C4-2B (cell line): ENCODE measurements around the gene PUDP.

Source experiments
- H3K27ac ChIP-seq: fragments of 450-650 bp; 2 replicates; pipeline ENCODE4 v1.5.1; 2017
- ZFX ChIP-seq: fragments of 450-650 bp; IDR thresholded peaks from 2 replicates; pipeline ENCODE4 v1.6.1; 2017
- TF ChIP-seq, protein P1 (sequence below): fragments of 450-650 bp; conservative IDR thresholded peaks from 2 replicates; pipeline ENCODE4 v1.5.1; 2017; ENCODE audit warnings: mild to moderate bottlenecking

Gene PUDP

DNA sequence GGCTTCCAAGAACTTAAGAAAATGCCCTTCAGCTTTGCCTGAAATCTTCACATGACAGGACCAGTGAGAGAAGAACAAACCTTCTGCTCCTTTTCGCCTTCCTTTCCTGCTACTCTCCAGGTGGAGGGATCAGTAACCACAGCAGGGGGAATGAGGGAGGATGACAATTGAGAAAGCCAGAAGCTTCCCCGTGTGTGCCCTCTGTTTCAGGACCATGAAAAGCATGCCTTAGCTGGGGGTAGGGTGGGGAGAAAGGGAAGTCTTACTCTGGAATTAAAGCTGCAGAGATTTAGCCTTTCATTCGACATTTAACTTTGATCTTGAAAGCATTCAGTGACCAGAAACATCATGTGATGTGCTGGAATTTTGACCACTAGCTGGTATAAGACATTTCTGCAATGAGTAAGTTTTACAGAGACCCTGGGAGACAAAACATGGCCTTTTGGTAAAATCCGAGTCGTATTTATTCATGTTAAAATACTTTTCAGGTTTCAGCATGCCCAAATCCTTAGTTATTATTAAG lies 10.6 kb upstream of the PUDP start:
- no peak overlapping the region for H3K27ac ChIP-seq
- no peak for TF ChIP-seq ZFX
- TF ChIP-seq, protein P1, sequence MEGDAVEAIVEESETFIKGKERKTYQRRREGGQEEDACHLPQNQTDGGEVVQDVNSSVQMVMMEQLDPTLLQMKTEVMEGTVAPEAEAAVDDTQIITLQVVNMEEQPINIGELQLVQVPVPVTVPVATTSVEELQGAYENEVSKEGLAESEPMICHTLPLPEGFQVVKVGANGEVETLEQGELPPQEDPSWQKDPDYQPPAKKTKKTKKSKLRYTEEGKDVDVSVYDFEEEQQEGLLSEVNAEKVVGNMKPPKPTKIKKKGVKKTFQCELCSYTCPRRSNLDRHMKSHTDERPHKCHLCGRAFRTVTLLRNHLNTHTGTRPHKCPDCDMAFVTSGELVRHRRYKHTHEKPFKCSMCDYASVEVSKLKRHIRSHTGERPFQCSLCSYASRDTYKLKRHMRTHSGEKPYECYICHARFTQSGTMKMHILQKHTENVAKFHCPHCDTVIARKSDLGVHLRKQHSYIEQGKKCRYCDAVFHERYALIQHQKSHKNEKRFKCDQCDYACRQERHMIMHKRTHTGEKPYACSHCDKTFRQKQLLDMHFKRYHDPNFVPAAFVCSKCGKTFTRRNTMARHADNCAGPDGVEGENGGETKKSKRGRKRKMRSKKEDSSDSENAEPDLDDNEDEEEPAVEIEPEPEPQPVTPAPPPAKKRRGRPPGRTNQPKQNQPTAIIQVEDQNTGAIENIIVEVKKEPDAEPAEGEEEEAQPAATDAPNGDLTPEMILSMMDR: no peak

DNA sequence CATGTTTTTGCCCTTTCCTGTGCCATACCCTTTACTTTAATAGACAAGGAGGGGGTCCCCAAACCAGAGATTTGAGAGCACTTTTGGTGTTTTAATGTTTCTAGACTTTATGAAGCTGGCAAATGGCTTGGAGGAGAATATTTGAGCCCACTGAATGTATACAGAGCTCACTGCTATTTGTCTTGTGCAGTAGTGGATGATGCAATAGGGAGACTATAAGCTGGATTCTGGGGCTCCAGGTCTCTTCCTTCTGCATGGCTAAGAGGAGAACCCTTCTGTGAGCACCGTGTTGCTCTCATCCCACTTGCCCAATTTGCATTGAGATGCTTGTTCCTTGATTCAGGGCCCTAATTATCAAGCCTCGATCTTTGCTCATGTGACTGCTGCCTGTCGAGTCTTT lies 8.9 kb upstream of the PUDP start:
- TF ChIP-seq ZFX: no peak
- TF ChIP-seq, protein P1: no peak
- no peak overlapping the region for H3K27ac ChIP-seq

DNA sequence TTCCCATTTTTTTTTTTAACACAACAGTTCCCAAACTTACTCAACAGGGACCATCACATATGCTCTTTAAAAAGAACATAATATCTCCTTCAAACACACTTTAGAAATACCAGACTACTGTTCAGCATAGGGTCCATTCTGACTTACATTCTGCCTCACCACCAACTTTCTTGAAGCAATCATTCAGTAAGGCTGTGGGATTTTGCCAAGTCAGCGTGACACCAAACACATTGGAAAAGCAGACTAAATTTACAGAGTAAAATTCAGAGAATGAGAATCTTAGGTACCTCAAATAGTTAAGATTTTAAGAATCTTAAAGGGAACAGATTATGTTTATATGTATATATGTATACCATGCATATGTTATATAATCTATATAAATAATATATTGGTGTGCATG lies 7.2 kb upstream of the PUDP start:
- TF ChIP-seq, protein P1: no peak
- no peak for TF ChIP-seq ZFX
- H3K27ac ChIP-seq: no peak overlapping the region

DNA sequence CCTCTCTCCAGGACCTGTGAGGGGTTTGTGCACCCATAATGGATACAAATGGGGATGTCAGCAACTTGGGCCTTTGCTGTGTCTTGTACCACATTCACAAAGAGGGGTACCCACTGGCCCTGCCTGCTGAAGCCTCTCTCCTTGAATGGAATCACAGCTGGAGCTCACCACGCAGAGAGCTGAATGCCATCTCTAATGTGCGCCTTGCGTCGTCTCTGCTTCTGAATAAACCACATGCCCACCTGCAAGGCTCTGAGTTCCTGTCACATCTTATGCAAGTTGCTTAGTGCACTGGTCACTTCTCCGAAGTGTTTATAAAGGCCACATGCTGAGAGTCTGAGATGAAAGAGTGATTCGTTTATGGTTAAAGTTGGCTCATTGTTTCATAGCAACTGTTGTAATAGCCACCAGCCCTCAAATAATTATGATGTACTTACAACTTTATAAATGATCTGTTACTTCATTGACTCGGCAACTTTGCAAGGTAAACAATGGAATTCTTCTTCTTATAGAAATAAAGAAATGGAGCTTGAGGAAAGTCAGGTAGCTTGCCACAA lies 6.2 kb upstream of the PUDP start:
- H3K27ac ChIP-seq: peak overlapping the region; percentile 65
- no peak for TF ChIP-seq ZFX
- TF ChIP-seq, protein P1: no peak

DNA sequence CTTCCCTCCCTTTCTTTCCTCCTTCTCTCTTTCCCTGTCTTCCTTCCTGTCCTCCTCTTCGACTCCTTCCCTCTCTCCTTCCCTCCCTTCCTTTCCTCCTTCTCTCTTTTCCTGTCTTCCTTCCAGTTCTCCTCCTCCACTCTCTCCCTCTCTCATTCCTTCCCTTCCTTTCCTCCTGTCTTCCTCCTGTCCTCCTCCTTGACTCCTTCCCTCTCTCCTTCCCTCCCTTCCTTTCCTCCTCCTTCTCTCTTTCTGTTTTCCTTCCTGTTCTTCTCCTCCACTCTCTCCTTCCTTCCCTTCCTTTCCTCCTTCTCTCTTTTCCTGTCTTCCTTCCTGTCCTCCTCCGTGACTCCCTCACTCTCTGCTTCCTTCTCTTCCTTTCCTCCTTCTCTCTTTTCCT lies 5.3 kb upstream of the PUDP start:
- H3K27ac ChIP-seq: no peak overlapping the region
- TF ChIP-seq ZFX: no peak
- TF ChIP-seq, protein P1: no peak

DNA sequence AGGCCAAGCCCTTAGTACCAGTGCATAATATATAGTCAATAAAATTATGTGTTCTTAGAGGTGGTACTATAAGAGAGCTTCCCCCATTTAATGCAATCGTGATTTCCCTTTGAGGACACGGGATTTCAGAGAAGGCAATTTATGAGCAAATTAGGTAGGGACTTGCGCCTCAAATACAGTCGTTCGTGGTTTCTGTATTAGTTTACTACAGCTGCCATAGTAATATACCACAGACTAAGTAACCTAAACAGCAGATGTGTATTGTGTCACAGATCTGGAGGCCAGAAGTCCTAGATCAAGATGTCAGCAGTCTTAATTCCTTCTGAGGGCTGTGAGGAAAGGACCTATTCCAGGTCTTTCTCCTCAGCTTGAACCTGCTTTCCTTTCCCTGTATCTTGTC lies 1.5 kb upstream of the PUDP start:
- no peak overlapping the region for H3K27ac ChIP-seq
- TF ChIP-seq, protein P1: no peak
- TF ChIP-seq ZFX: no peak

DNA sequence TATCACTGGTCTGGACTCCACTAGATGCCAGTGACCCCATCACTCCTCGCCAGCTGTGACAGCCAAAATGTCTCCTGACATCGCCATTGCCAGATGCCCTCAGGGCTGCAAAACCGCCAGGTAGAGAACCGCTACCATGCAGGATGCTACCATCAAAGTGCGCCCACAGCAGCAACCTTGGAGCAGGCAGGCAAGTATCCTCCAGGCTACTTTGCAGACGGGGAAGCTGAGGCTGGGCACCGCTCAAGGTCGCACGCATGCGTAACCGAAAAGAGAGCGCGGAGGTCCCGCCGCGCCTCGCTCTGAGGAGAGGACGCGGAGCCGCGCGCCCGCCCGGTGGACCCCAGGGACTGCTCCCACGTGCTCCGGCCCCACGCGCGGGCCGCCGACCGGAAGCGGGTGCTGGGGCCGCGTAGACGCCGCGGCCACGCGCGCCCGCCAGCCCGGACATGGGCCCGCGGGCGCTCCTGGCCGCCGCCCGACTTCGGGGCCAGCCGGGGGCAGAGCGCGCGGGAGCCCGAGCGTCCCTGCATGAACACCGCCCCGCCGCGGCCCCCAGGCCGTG lies 458 bp downstream of the PUDP start, which contains the start of gene STS:
Gene STS (plus strand): TSS at position 300 of the 565 bp plus-strand sequence. CDS start 105,488 bp downstream, outside the sequence.
- peak within 1 kb of the TSS; percentile 97 for H3K27ac ChIP-seq
- TF ChIP-seq ZFX: peak; percentile 28; the same call in 1 of the 2 replicates
- TF ChIP-seq, protein P1: no peak
